Endothelial cell of umbilical vein (primary cell): ENCODE measurements around the gene ASF1A. TPM values are rescaled to one million over a fixed set of nuclear protein-coding genes. Genes with fewer than 3 reads are reported as not detected.

Source experiments
- BruUV-seq: library from RNA; stranded (reverse); fragments of 400-500 nt; replicated peaks from 2 replicates; lab custom pipeline; 2021; lab: Mats Ljungman, UMichigan
- CTCF ChIA-PET: fragments of 300-600, 350-600 bp; sonication (Branson Sonifier 250); formaldehyde crosslinking; loops from one replicate; lab custom pipeline; 2021; ENCODE audit warnings: antibody characterized with exemption, inconsistent platforms; lab: Charles Lee
- POLR2A ChIA-PET: fragments of 300-600, 350-600 bp; sonication (Branson Sonifier 250); formaldehyde crosslinking; loops from one replicate; lab custom pipeline; 2021; ENCODE audit warnings: antibody characterized with exemption, inconsistent platforms; lab: Charles Lee
- DNase-seq: peaks from one replicate; pipeline ENCODE4 v3.0.0-alpha.2; 2011; ENCODE audit warnings: low read depth, low spot score
- FAIRE-seq: peaks from 2 replicates; lab custom pipeline; 2011; peaks lifted over from hg19 to GRCh38; lab: Jason Lieb, UNC
- H2AFZ ChIP-seq: 2 replicates; pipeline ENCODE4 v1.6.0; 2012; ENCODE audit warnings: low read depth, low read length, control low read depth, inconsistent platforms
- H3K27ac ChIP-seq: 2 replicates; pipeline ENCODE4 v1.5.1; 2011; ENCODE audit warnings: low read depth, mild to moderate bottlenecking, control low read depth, low read length, moderate library complexity; ENCODE audit not compliant: insufficient read depth
- H3K27me3 ChIP-seq, 2 experiments: 2 replicates each; pipeline versions ENCODE4 v1.6.0 to v1.6.1; 2011; ENCODE audit warnings: low read length in 2 of 2, mixed read lengths in 1 of 2; ENCODE audit not compliant: control insufficient read depth in 2 of 2, insufficient read depth in 2 of 2
- H3K36me3 ChIP-seq, 2 experiments: 2 replicates in 1 of 2; 3 replicates in 1 of 2; pipeline ENCODE4 v1.5.1; 2011; ENCODE audit warnings: low read length in 2 of 2, mild to moderate bottlenecking in 1 of 2, moderate library complexity in 1 of 2; ENCODE audit not compliant: control insufficient read depth in 2 of 2, insufficient read depth in 2 of 2; ENCODE audit errors: extremely low read depth in 1 of 2
- H3K4me1 ChIP-seq: 3 replicates; pipeline ENCODE4 v1.5.1; 2011; ENCODE audit warnings: mild to moderate bottlenecking, low read length; ENCODE audit not compliant: control insufficient read depth, insufficient read depth; ENCODE audit errors: extremely low read depth
- H3K4me2 ChIP-seq: 2 replicates; pipeline ENCODE4 v1.6.1; 2011; ENCODE audit warnings: low read length, control low read depth, mixed read lengths; ENCODE audit not compliant: insufficient read depth
- H3K4me3 ChIP-seq, 3 experiments: fragments of 200-600 bp in 1 of 3; sonication (generic), shearing (Covaris generic) in 1 of 3; replicated peaks in 1 of 3; 2 replicates each; pipeline ENCODE4 v1.5.1; 2011 to 2016; ENCODE audit warnings: control low read depth in 3 of 3, low read length in 3 of 3, mild to moderate bottlenecking in 2 of 3, inconsistent platforms in 1 of 3, low read depth in 1 of 3, moderate library complexity in 1 of 3; ENCODE audit not compliant: insufficient read depth in 1 of 3
- H3K79me2 ChIP-seq: 2 replicates; pipeline ENCODE4 v1.6.0; 2012; ENCODE audit warnings: low read length, inconsistent platforms; ENCODE audit not compliant: control insufficient read depth, insufficient read depth
- H3K9ac ChIP-seq: replicated peaks from 2 replicates; pipeline ENCODE3; 2011; ENCODE audit warnings: low read length, control low read depth; ENCODE audit not compliant: insufficient read depth; ENCODE audit errors: extremely low read depth
- H3K9me1 ChIP-seq: replicated peaks from 3 replicates; pipeline ENCODE4 v1.6.0; 2011; ENCODE audit warnings: mild to moderate bottlenecking, low read length; ENCODE audit not compliant: control insufficient read depth, insufficient read depth; ENCODE audit errors: extremely low read depth
- H3K9me3 ChIP-seq: replicated peaks from 2 replicates; pipeline ENCODE4 v1.5.1; 2012; ENCODE audit warnings: low read length, inconsistent platforms; ENCODE audit not compliant: control insufficient read depth, insufficient read depth
- H4K20me1 ChIP-seq: replicated peaks from 2 replicates; pipeline ENCODE3; 2011; ENCODE audit warnings: mild to moderate bottlenecking, low read length; ENCODE audit not compliant: control insufficient read depth, insufficient read depth; ENCODE audit errors: extremely low read depth
- CTCF ChIP-seq, 2 donors: IDR thresholded peaks; 1 replicate in 1 of 2; 2 replicates in 1 of 2; pipeline ENCODE4 v1.5.1; 2011; ENCODE audit warnings: low read length in 2 of 2, mild to moderate bottlenecking in 2 of 2, moderate library complexity in 2 of 2, control low read depth in 1 of 2, inconsistent platforms in 1 of 2, low read depth in 1 of 2; ENCODE audit not compliant: insufficient read depth in 1 of 2; ENCODE audit errors: extremely low read depth in 1 of 2
- EZH2 ChIP-seq: IDR thresholded peaks from 2 replicates; pipeline ENCODE4 v1.6.1; 2012; ENCODE audit warnings: borderline replicate concordance, low read depth, mild to moderate bottlenecking, moderate library complexity, low read length, inconsistent platforms; ENCODE audit not compliant: severe bottlenecking
- FOS ChIP-seq: IDR thresholded peaks from 2 replicates; pipeline ENCODE4 v1.6.1; 2011; ENCODE audit warnings: mild to moderate bottlenecking, low read length, moderate library complexity, borderline replicate concordance; ENCODE audit not compliant: insufficient read depth
- GATA2 ChIP-seq: IDR thresholded peaks from 2 replicates; pipeline ENCODE4 v1.7.0; 2011; ENCODE audit warnings: low read depth, mild to moderate bottlenecking, moderate library complexity, mixed read lengths, low read length; ENCODE audit not compliant: insufficient read length, insufficient read depth
- JUN ChIP-seq: IDR thresholded peaks from 2 replicates; pipeline ENCODE4 v1.6.1; 2011; ENCODE audit warnings: borderline replicate concordance, low read depth; ENCODE audit not compliant: insufficient read length, insufficient read depth
- MAX ChIP-seq: IDR thresholded peaks from 2 replicates; pipeline ENCODE4 v1.6.1; 2011; ENCODE audit not compliant: insufficient read depth, insufficient read length
- MYC ChIP-seq: IDR thresholded peaks from one replicate; pipeline ENCODE4 v1.6.1; 2011; ENCODE audit warnings: mild to moderate bottlenecking, low read depth, low read length
- POLR2A ChIP-seq: IDR thresholded peaks from 2 replicates; pipeline ENCODE4 v1.6.1; 2012; ENCODE audit warnings: low read depth, mild to moderate bottlenecking, control low read depth, low read length
- POLR2AphosphoS5 ChIP-seq: IDR thresholded peaks from 2 replicates; pipeline ENCODE4 v1.6.1; 2012; ENCODE audit warnings: low read depth, mild to moderate bottlenecking, control low read depth, low read length, moderate library complexity; ENCODE audit not compliant: insufficient read depth
- dilution Hi-C: fragments of 300-500 bp; cut with MboI; formaldehyde crosslinking; loops from one replicate; pipeline ENCODE4 v1.15.0; 2019; ENCODE audit warnings: low sequenced_read_pairs; ENCODE audit not compliant: extremely low pct_ligation_motif_present
- intact Hi-C: fragments of 100-400 bp; cut with micrococcal nuclease; formaldehyde crosslinking; loops from one replicate; pipeline ENCODE4 v1.10.0; 2022
- polyA plus RNA-seq, 4 experiments: library from polyadenylated mRNA; depleted of rRNA in 3 of 4; stranded (reverse) in 3 of 4; unstranded in 1 of 4; fragments of >200 nt; gene quantifications; 2 replicates each; pipeline versions ENCODE4 v1.2.1 to v1.2.3, GENCODE V29; 2011 to 2012; ENCODE audit warnings: missing spikeins in 1 of 4
- total RNA-seq: library from RNA; stranded (reverse); gene quantifications from 2 replicates; pipeline ENCODE4 v1.2.3, GENCODE V29; 2021

ASF1A gene
- total and polyA plus RNA-seq, 2 donors (not counting 3 experiments of a cell fraction or from before 2014, with no cell fraction given): 17.6 to 38.4 TPM

GRCh38 chr6:118913161-118913560 lies 19.2 kb downstream of the ASF1A start:
- no peak overlapping the region for H3K4me2 ChIP-seq
- FAIRE-seq (no peak), DNase-seq (no peak)
- no TSS peak for BruUV-seq
- H3K36me3 ChIP-seq: peaks cover 9 to 17% of the 10 kb centered on the region in 2 experiments
- H3K79me2 ChIP-seq: no peaks in the 10 kb centered on the region
- TF ChIP-seq MAX (no peak), POLR2A (no peak), POLR2AphosphoS5 (no peak), EZH2 (no peak)
- no peaks in the 10 kb centered on the region for H3K4me1 ChIP-seq
- ChIA-PET CTCF (interaction anchor here (1.0 kb wide), 1 partner anchor 198 kb away, joined by 3 read pairs; no protein-coding TSS in a partner anchor), POLR2A (no interaction called here)
- no peaks in the 10 kb centered on the region for H4K20me1 ChIP-seq
- H3K9me1 ChIP-seq: no peaks in the 10 kb centered on the region
- H2AFZ ChIP-seq: no peak overlapping the region
- dilution Hi-C loops: no loop called here
- H3K27me3 ChIP-seq: no peaks in the 10 kb centered on the region
- H3K9me3 ChIP-seq: no peaks in the 10 kb centered on the region
- no peak overlapping the region for H3K27ac ChIP-seq
- no peak overlapping the region for H3K9ac ChIP-seq
- intact Hi-C loops: no loop called here
- H3K4me3 ChIP-seq: no peak overlapping the region

DNA sequence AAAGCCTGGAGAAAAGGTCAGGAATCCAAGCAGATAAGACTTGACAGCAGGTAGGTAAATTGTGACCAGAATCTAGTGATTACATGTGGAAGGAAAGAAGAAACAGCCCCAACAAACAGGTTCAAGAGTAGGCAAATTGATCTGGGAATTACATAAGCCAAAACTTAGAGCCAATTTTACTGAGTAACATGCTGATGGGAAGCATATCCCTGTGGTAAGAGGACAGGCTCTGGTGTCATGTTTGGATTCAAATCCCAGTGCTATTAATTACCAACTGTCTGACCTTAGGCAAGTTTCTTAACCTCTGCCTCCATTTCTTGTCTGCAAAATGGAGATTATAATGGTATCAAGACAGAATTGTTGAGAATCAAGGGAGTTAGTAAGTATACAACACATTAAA lies 20.6 kb downstream of the ASF1A start:
- Histone ChIP-seq H3K4me1 (no peaks in the 10 kb centered on the region), H3K9me3 (no peaks in the 10 kb centered on the region), H3K4me2 (no peak overlapping the region), H3K4me3 (no peak overlapping the region), H3K36me3 (peaks cover 9 to 17% of the 10 kb centered on the region in 2 experiments), H3K27me3 (no peaks in the 10 kb centered on the region), H2AFZ (no peak overlapping the region), H3K9ac (no peak overlapping the region), H4K20me1 (no peaks in the 10 kb centered on the region), H3K27ac (no peak overlapping the region), H3K79me2 (no peaks in the 10 kb centered on the region), H3K9me1 (no peaks in the 10 kb centered on the region)
- intact Hi-C loops: no loop called here
- ChIA-PET POLR2A (no interaction called here), CTCF (no interaction called here)
- FAIRE-seq: no peak
- BruUV-seq: no TSS peak
- no peak for DNase-seq
- TF ChIP-seq POLR2AphosphoS5 (no peak), EZH2 (no peak), GATA2 (no peak), POLR2A (no peak), JUN (no peak), CTCF (IDR thresholded peaks at IDR 0.05; ENCODE audit: extremely low read depth in 1 of 2, insufficient read depth in 1 of 2, low read depth in 1 of 2, low read length in 2 of 2) (no peak), MAX (no peak), MYC (no peak), FOS (no peak)
- dilution Hi-C loops: no loop called here
